ENCODE data around the gene SCG3. TPM values are rescaled to one million over a fixed set of nuclear protein-coding genes. Genes with fewer than 3 reads are reported as not detected.

The SCG3 gene
- total and polyA plus RNA-seq, 2 of the 4 experiments (the other 2 are of a cell fraction), result 0.02 TPM; not detected in 1

DNA sequence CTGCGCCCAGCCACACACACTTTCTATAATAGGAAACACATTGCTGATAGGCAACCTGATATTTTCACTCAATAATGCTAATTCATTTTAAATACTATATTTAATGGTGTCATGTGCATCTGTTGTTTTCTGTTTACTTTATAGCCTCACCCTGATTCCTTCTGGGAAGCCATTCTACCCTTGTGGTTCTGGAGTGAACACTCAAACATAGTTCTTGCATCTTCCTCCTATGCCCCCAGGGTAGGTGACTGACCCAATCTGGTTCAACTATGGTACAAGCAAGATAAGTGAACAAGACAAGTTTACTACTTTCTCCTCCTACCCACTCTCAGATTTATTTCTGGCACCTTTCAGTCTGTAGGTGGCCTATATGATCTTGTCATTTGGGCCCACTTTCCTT, 4.3 kb upstream of the SCG3 start:
- H2BK120ac ChIP-seq (ENCODE audit: low read depth, low read length), result no peak overlapping the region
- no peaks in the 10 kb centered on the region for H4K20me1 ChIP-seq (ENCODE audit: insufficient read depth, low read length)
- no CpG with 5 or more reads among the region's 1 CpG for WGBS, 2 experiments (ENCODE audit: extremely low coverage in 2 of 2, insufficient read length in 1 of 2)
- TF ChIP-seq MXI1 (IDR thresholded peaks at IDR 0.05; ENCODE audit: borderline replicate concordance, low read depth, low read length) (no peak), FOS (IDR thresholded peaks at IDR 0.05; ENCODE audit: low read depth, low read length) (no peak)
- no peak overlapping the region for H2AK5ac ChIP-seq (ENCODE audit: low read depth, low read length)
- in situ Hi-C loops (cut with MboI; ENCODE audit: low sequenced_read_pairs), result no loop called here
- H3K79me1 ChIP-seq (ENCODE audit: low read depth in 1 of 2, low read length in 2 of 2), result no peaks in the 10 kb centered on the region
- H3K4me1 ChIP-seq (ENCODE audit: control insufficient read depth, insufficient read depth, low read length), result no peaks in the 10 kb centered on the region
- intact Hi-C loops (cut with micrococcal nuclease), result no loop called here
- ChIA-PET CTCF (no interaction called here), POLR2A (ENCODE audit: unreplicated experiment) (no interaction called here)
- no peak overlapping the region for H2AK9ac ChIP-seq (replicated peaks; ENCODE audit: low read depth, low read length, poor library complexity)
- H3K27ac ChIP-seq (ENCODE audit: insufficient read depth, low read length), result no peak overlapping the region
- BruUV-seq (replicated peaks), result no TSS peak
- H4K8ac ChIP-seq (ENCODE audit: low read depth in 2 of 2, low read length in 2 of 2), result no peak overlapping the region
- ATAC-seq (ENCODE audit: low read depth) (no peak), DNase-seq (no peak)
- no peak overlapping the region for H2AFZ ChIP-seq (replicated peaks; ENCODE audit: low read length, poor library complexity)
- no peak overlapping the region for H3K14ac ChIP-seq (replicated peaks; ENCODE audit: low read depth, low read length)
- H3K56ac ChIP-seq (ENCODE audit: extremely low read depth, insufficient read depth, low read length), result no peak overlapping the region
- no peak overlapping the region for H3K4ac ChIP-seq (ENCODE audit: low read depth, low read length)
- H3K9ac ChIP-seq (ENCODE audit: low read depth, low read length), result no peak overlapping the region
- H3K9me3 ChIP-seq (ENCODE audit: control insufficient read depth, insufficient read depth, low read length), result no peaks in the 10 kb centered on the region
- no peak overlapping the region for H2BK15ac ChIP-seq (ENCODE audit: low read depth, low read length)
- no peak overlapping the region for H3K4me2 ChIP-seq (ENCODE audit: low read depth, low read length)
- dilution Hi-C loops (cut with HindIII; ENCODE audit: low sequenced_read_pairs, unreplicated experiment), result no loop called here
- H3K9me1 ChIP-seq (ENCODE audit: insufficient read depth, low read length), result no peaks in the 10 kb centered on the region
- no peak overlapping the region for H3K18ac ChIP-seq (ENCODE audit: low read depth, low read length)
- H2BK5ac ChIP-seq (ENCODE audit: low read depth, low read length, poor library complexity, severe bottlenecking), result no peak overlapping the region
- H3K36me3 ChIP-seq (ENCODE audit: control insufficient read depth, insufficient read depth, low read length), result no peaks in the 10 kb centered on the region
- no peak overlapping the region for H4K5ac ChIP-seq (ENCODE audit: low read depth, low read length)
- no peak overlapping the region for H3K4me3 ChIP-seq (ENCODE audit: insufficient read depth, low read depth, low read length)
- H3K27me3 ChIP-seq (ENCODE audit: control insufficient read depth, insufficient read depth, low read length), result peaks cover 16% of the 10 kb centered on the region
- no peak overlapping the region for H3K23ac ChIP-seq (ENCODE audit: low read depth, low read length)
- H2BK20ac ChIP-seq (ENCODE audit: low read depth, low read length), result no peak overlapping the region
- no peak overlapping the region for H4K91ac ChIP-seq (ENCODE audit: insufficient read depth, low read depth, low read length)
